Tibial artery (tissue), 4 donors: Measurements from ENCODE around the gene GABBR2.

Source experiments
- DNase-seq, 2 donors: peaks; one replicate each; pipeline ENCODE4 v3.0.0-alpha.2; 2019
- H3K27ac ChIP-seq, 2 donors: fragments of 200-600 bp; sonication (generic) in 1 of 2; 1 replicate in 1 of 2; 2 replicates in 1 of 2; pipeline ENCODE4 v1.5.1; 2018 to 2019; ENCODE audit warnings: mild to moderate bottlenecking in 1 of 2
- H3K27me3 ChIP-seq, 2 donors: fragments of 200-600 bp; sonication (generic) in 1 of 2; one replicate each; pipeline versions ENCODE4 v1.5.1 to v1.6.0; 2016 to 2019
- H3K36me3 ChIP-seq, 3 donors: fragments of 200-600 bp; sonication (generic) in 2 of 3; one replicate each; pipeline ENCODE4 v1.5.1; 2016 to 2019; ENCODE audit warnings: mild to moderate bottlenecking in 2 of 3
- H3K4me1 ChIP-seq, 4 donors: fragments of 200-600 bp; sonication (generic) in 2 of 4; 1 replicate in 3 of 4; 2 replicates in 1 of 4; pipeline ENCODE4 v1.5.1; 2016 to 2019
- H3K4me3 ChIP-seq, 2 donors: fragments of 200-600 bp; sonication (generic) in 1 of 2; 1 replicate in 1 of 2; 2 replicates in 1 of 2; pipeline ENCODE4 v1.5.1; 2018 to 2019; ENCODE audit warnings: mild to moderate bottlenecking in 2 of 2
- H3K9me3 ChIP-seq, 3 donors: fragments of 200-600 bp; sonication (generic) in 1 of 3; one replicate each; pipeline ENCODE4 v1.5.1; 2016 to 2019
- intact Hi-C: fragments of 100-400 bp; cut with DNase I; formaldehyde crosslinking; loops from one replicate; pipeline ENCODE4 v1.15.0; 2023; ENCODE audit warnings: low total_unique reads
- TF ChIP-seq, protein P1 (sequence below), 2 experiments: fragments of 200-600 bp in 1 of 2; fragments of 450-650 bp in 1 of 2; IDR thresholded peaks; one replicate each; pipeline ENCODE4 v1.5.1; 2017 to 2019; ENCODE audit warnings: antibody characterized with exemption in 2 of 2, mild to moderate bottlenecking in 1 of 2, moderate library complexity in 1 of 2

Gene GABBR2

DNA sequence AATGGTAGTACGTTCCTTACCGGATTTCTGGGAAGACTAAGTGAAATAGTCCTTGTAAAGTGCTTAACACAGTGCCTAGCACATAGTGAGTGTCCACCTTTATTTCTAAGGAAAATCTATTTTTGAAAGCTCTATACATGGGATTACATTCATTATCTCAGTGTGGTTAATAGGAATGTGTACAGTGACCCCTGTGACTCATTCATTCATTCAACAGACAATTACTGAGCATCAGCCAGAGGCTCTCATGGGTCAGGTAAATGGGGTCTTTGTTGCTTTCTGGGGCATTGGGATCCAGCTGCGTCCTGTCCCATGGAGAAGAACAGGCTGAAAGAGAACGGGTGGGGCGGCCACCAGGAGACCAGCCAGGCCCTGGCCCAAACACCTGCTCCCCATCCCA lies 227.1 kb downstream of the GABBR2 start:
- Histone ChIP-seq H3K27me3 (peaks cover 0 to 6% of the 10 kb centered on the region in 2 donors), H3K4me1 (no peaks in the 10 kb centered on the region), H3K36me3 (no peaks in the 10 kb centered on the region), H3K4me3 (no peak overlapping the region), H3K9me3 (no peaks in the 10 kb centered on the region), H3K27ac (no peak overlapping the region)
- intact Hi-C loops, result no loop called here
- no peak for DNase-seq
- TF ChIP-seq, protein P1, sequence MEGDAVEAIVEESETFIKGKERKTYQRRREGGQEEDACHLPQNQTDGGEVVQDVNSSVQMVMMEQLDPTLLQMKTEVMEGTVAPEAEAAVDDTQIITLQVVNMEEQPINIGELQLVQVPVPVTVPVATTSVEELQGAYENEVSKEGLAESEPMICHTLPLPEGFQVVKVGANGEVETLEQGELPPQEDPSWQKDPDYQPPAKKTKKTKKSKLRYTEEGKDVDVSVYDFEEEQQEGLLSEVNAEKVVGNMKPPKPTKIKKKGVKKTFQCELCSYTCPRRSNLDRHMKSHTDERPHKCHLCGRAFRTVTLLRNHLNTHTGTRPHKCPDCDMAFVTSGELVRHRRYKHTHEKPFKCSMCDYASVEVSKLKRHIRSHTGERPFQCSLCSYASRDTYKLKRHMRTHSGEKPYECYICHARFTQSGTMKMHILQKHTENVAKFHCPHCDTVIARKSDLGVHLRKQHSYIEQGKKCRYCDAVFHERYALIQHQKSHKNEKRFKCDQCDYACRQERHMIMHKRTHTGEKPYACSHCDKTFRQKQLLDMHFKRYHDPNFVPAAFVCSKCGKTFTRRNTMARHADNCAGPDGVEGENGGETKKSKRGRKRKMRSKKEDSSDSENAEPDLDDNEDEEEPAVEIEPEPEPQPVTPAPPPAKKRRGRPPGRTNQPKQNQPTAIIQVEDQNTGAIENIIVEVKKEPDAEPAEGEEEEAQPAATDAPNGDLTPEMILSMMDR (IDR thresholded peaks at IDR 0.05), result no peak

DNA sequence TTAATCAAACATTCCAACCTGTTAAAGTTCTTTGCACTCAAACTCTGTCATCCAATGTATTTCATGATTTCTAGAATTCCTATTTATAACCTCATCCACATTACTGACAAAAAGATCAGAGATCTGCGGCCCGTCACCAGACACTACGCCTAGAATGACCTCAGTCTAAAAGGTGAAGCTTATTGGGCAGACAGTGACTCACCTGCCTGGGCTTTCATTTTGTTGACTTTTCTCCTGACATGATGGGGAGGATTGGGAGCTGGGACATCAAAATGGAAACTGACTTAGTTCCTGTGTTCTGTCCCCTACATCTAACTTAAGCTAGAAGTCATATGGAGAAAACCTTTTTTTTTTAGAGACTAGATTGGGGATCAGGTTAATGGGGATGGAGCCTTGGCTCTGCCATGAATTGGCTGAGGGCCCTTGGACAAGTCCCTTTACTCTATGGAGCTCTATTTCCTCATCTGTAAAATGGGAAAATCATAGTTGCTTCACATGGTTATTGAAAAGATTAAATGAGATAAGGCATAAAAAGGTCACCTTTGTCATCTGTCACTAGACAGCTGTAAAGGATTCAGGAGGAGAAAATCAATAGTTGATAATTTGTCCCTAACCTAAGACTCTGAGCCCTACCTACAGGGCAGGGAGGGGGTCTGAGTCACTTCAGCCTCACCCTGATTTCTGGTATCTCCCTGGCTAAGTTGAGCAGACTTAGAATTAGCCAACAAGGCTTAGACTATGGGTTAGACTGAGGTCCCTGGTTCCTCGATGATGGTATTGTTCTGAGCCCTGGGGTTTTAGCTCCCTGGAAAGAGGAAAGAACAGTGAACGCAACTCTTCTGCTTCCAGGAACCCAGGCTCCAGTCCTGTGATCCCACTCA lies 228.5 kb downstream of the GABBR2 start:
- Histone ChIP-seq H3K9me3 (no peaks in the 10 kb centered on the region), H3K4me1 (no peaks in the 10 kb centered on the region), H3K27me3 (peaks cover 0 to 6% of the 10 kb centered on the region in 2 donors), H3K36me3 (no peaks in the 10 kb centered on the region), H3K27ac (no peak overlapping the region), H3K4me3 (no peak overlapping the region)
- no peak for DNase-seq
- intact Hi-C loops, result no loop called here
- TF ChIP-seq, protein P1 (IDR thresholded peaks at IDR 0.05), result no peak

DNA sequence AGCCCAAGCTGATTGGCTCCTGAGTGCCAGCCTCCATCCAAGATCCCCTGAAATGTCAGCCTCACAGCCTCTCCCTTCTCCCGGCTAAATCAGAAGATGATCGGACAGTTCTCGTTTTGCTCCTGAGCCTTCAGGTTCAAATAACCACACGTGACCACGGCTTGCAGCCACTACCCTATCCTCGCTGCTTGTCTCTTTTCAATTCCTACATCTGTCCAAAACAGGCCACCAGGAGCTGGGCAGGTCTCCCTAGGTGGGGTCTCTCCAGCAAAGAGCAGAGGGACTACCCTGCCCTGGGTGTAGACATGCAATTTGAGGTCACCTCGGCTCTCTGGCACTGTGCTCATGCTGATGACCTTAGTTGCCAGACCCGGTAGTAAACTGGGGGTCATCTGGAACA lies 229.3 kb downstream of the GABBR2 start:
- Histone ChIP-seq H3K27me3 (peaks cover 0 to 6% of the 10 kb centered on the region in 2 donors), H3K27ac (no peak overlapping the region), H3K36me3 (no peaks in the 10 kb centered on the region), H3K4me1 (no peaks in the 10 kb centered on the region), H3K9me3 (no peaks in the 10 kb centered on the region), H3K4me3 (no peak overlapping the region)
- intact Hi-C loops, result no loop called here
- TF ChIP-seq, protein P1 (IDR thresholded peaks at IDR 0.05), result no peak
- no peak for DNase-seq

DNA sequence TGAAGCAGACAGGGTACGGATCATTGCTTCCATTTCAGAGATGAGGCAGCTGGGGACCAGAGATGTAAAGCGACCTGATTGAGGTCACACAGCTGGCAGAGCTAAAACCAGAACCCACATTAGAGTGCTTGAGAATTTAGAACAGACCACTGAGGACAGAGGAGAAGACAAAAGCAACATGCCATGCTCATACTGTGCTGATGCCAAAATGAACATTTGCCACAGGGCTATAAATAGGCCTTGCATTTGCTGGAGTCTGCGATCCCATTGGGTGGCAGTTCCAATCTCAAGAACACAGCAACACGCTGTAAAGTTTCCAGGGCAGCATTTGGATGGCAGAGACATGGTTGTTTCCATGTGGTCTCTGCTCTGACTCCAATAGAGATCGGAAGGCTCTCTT lies 230.9 kb downstream of the GABBR2 start:
- Histone ChIP-seq H3K27ac (no peak overlapping the region), H3K4me1 (no peaks in the 10 kb centered on the region), H3K4me3 (no peak overlapping the region), H3K36me3 (no peaks in the 10 kb centered on the region), H3K27me3 (no peaks in the 10 kb centered on the region), H3K9me3 (no peaks in the 10 kb centered on the region)
- intact Hi-C loops, result no loop called here
- TF ChIP-seq, protein P1 (IDR thresholded peaks at IDR 0.05), result no peak
- no peak for DNase-seq

DNA sequence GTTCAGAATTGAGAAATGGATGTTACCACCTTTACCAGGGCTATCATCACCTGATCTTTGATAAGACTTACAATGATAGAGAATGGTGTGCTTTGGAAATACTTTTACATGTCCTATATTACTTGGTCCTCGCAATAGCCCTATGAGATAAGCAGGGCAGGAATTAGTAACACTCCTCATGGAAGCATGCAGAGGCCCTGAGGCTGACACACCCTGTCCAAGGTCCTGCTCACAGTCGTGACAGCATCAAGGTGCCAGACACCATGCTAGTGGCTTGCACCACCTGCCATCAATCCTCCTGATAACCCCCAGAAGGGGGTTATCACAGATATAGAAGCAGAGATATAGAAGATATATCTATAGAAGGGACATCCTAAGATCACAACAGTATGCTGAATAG lies 236.5 kb downstream of the GABBR2 start:
- TF ChIP-seq, protein P1 (IDR thresholded peaks at IDR 0.05), result no peak
- H3K4me1 ChIP-seq, result no peaks in the 10 kb centered on the region
- no peak overlapping the region for H3K4me3 ChIP-seq
- DNase-seq, result no peak
- no peaks in the 10 kb centered on the region for H3K9me3 ChIP-seq
- no peak overlapping the region for H3K27ac ChIP-seq
- H3K27me3 ChIP-seq, result no peaks in the 10 kb centered on the region
- no peaks in the 10 kb centered on the region for H3K36me3 ChIP-seq
- intact Hi-C loops, result no loop called here
